Activated naive CD4-positive, alpha-beta T cell treated with anti-CD3 and anti-CD28 coated beads, Interleukin-2, amount 50 U/mL, for 24 hours (primary cell): Measurements from ENCODE around the gene PAPOLB.

ENCODE experiments used
- H3K27ac Mint-ChIP-seq: one replicate; pipeline ENCODE4 v1.8.0; 2021; ENCODE audit warnings: mild to moderate bottlenecking, mixed read lengths
- H3K27me3 Mint-ChIP-seq: one replicate; pipeline ENCODE4 v1.8.0; 2021; ENCODE audit warnings: mixed read lengths
- H3K36me3 Mint-ChIP-seq: one replicate; pipeline ENCODE4 v1.8.0; 2021; ENCODE audit warnings: mixed read lengths
- H3K4me1 Mint-ChIP-seq: one replicate; pipeline ENCODE4 v1.8.0; 2021; ENCODE audit warnings: mixed read lengths
- H3K4me3 Mint-ChIP-seq: one replicate; pipeline ENCODE4 v1.8.0; 2021; ENCODE audit warnings: mild to moderate bottlenecking, mixed read lengths
- H3K9me3 Mint-ChIP-seq: one replicate; pipeline ENCODE4 v1.8.0; 2021; ENCODE audit warnings: mixed read lengths

Gene PAPOLB

GRCh38 chr7:4823441-4824119 is 38.2 kb downstream of the PAPOLB start:
- Mint-ChIP-seq H3K27ac (no peak overlapping the region), H3K4me1 (no peaks in the 10 kb centered on the region), H3K9me3 (no peaks in the 10 kb centered on the region), H3K4me3 (no peak overlapping the region), H3K27me3 (peaks cover 2% of the 10 kb centered on the region), H3K36me3 (no peaks in the 10 kb centered on the region)

- no peak overlapping the region for H3K4me3 Mint-ChIP-seq
- peaks cover 2% of the 10 kb centered on the region for H3K27me3 Mint-ChIP-seq
- no peaks in the 10 kb centered on the region for H3K9me3 Mint-ChIP-seq
- no peak overlapping the region for H3K27ac Mint-ChIP-seq
- H3K36me3 Mint-ChIP-seq = no peaks in the 10 kb centered on the region
- H3K4me1 Mint-ChIP-seq = no peaks in the 10 kb centered on the region
Measured at GRCh38 chr7:4822677-4823076, 39.2 kb downstream of the PAPOLB start.

- Mint-ChIP-seq H3K36me3 (no peaks in the 10 kb centered on the region), H3K27me3 (peaks cover 2% of the 10 kb centered on the region), H3K27ac (no peak overlapping the region)
Measured at GRCh38 chr7:4820967-4821471, 40.8 kb downstream of the PAPOLB start.

GRCh38 chr7:4820405-4820966 is 41.3 kb downstream of the PAPOLB start:
- Mint-ChIP-seq H3K27me3 (peaks cover 2% of the 10 kb centered on the region), H3K36me3 (no peaks in the 10 kb centered on the region), H3K4me1 (no peaks in the 10 kb centered on the region), H3K27ac (no peak overlapping the region), H3K4me3 (no peak overlapping the region), H3K9me3 (no peaks in the 10 kb centered on the region)

More at GRCh38 chr7:4820967-4821471, 40.8 kb downstream of the PAPOLB start:
- Mint-ChIP-seq H3K4me3 (no peak overlapping the region), H3K9me3 (no peaks in the 10 kb centered on the region), H3K4me1 (no peaks in the 10 kb centered on the region)

GRCh38 chr7:4819560-4820404 is 42.0 kb downstream of the PAPOLB start:
- peaks cover 3% of the 10 kb centered on the region for H3K27me3 Mint-ChIP-seq
- H3K4me3 Mint-ChIP-seq = no peak overlapping the region
- no peaks in the 10 kb centered on the region for H3K9me3 Mint-ChIP-seq
- H3K36me3 Mint-ChIP-seq = no peaks in the 10 kb centered on the region
- H3K27ac Mint-ChIP-seq = no peak overlapping the region
- no peaks in the 10 kb centered on the region for H3K4me1 Mint-ChIP-seq

GRCh38 chr7:4818000-4818794 is 43.6 kb downstream of the PAPOLB start:
- peaks cover 11% of the 10 kb centered on the region for H3K27me3 Mint-ChIP-seq
- no peaks in the 10 kb centered on the region for H3K9me3 Mint-ChIP-seq
- no peaks in the 10 kb centered on the region for H3K36me3 Mint-ChIP-seq
- no peak overlapping the region for H3K27ac Mint-ChIP-seq
- no peaks in the 10 kb centered on the region for H3K4me1 Mint-ChIP-seq
- no peak overlapping the region for H3K4me3 Mint-ChIP-seq

GRCh38 chr7:4817178-4817901 is 44.5 kb downstream of the PAPOLB start:
- Mint-ChIP-seq H3K9me3 (no peaks in the 10 kb centered on the region), H3K27ac (no peak overlapping the region), H3K4me1 (no peaks in the 10 kb centered on the region), H3K36me3 (no peaks in the 10 kb centered on the region), H3K4me3 (no peak overlapping the region), H3K27me3 (peaks cover 13% of the 10 kb centered on the region)

- H3K36me3 Mint-ChIP-seq = no peaks in the 10 kb centered on the region
- H3K27ac Mint-ChIP-seq = no peak overlapping the region
- peaks cover 13% of the 10 kb centered on the region for H3K27me3 Mint-ChIP-seq
- H3K4me3 Mint-ChIP-seq = no peak overlapping the region
- no peaks in the 10 kb centered on the region for H3K9me3 Mint-ChIP-seq
- no peaks in the 10 kb centered on the region for H3K4me1 Mint-ChIP-seq
Measured at GRCh38 chr7:4816419-4817080, 45.3 kb downstream of the PAPOLB start.

- Mint-ChIP-seq H3K27ac (no peak overlapping the region), H3K4me3 (no peak overlapping the region), H3K27me3 (peaks cover 13% of the 10 kb centered on the region), H3K9me3 (no peaks in the 10 kb centered on the region), H3K4me1 (no peaks in the 10 kb centered on the region), H3K36me3 (no peaks in the 10 kb centered on the region)
Measured at GRCh38 chr7:4815609-4816418, 46.0 kb downstream of the PAPOLB start.

- Mint-ChIP-seq H3K27ac (no peak overlapping the region), H3K9me3 (no peaks in the 10 kb centered on the region), H3K36me3 (no peaks in the 10 kb centered on the region), H3K27me3 (peaks cover 15% of the 10 kb centered on the region), H3K4me1 (peaks cover 4% of the 10 kb centered on the region), H3K4me3 (no peak overlapping the region)
Measured at GRCh38 chr7:4815121-4815520, 46.7 kb downstream of the PAPOLB start.

- Mint-ChIP-seq H3K4me1 (peaks cover 4% of the 10 kb centered on the region), H3K27me3 (peaks cover 13% of the 10 kb centered on the region), H3K27ac (no peak overlapping the region), H3K36me3 (no peaks in the 10 kb centered on the region), H3K9me3 (no peaks in the 10 kb centered on the region), H3K4me3 (no peak overlapping the region)
Measured at GRCh38 chr7:4814433-4814832, 47.4 kb downstream of the PAPOLB start.

GRCh38 chr7:4809666-4810065 is 52.2 kb downstream of the PAPOLB start:
- H3K27me3 Mint-ChIP-seq = peaks cover 11% of the 10 kb centered on the region
- no peaks in the 10 kb centered on the region for H3K36me3 Mint-ChIP-seq
- H3K4me1 Mint-ChIP-seq = peaks cover 4% of the 10 kb centered on the region
- H3K4me3 Mint-ChIP-seq = peak overlapping the region; percentile 73
- no peaks in the 10 kb centered on the region for H3K9me3 Mint-ChIP-seq
- no peak overlapping the region for H3K27ac Mint-ChIP-seq

GRCh38 chr7:4809091-4809591 is 52.7 kb downstream of the PAPOLB start:
- Mint-ChIP-seq H3K27me3 (peaks cover 8% of the 10 kb centered on the region), H3K4me3 (peak overlapping the region; percentile 78), H3K27ac (no peak overlapping the region), H3K36me3 (no peaks in the 10 kb centered on the region), H3K9me3 (no peaks in the 10 kb centered on the region), H3K4me1 (peaks cover 4% of the 10 kb centered on the region)
